Endothelial cell of umbilical vein (primary cell): ENCODE measurements around the gene ZNF488. TPM values are rescaled to one million over a fixed set of nuclear protein-coding genes. Genes with fewer than 3 reads are reported as not detected.

ENCODE experiments used
- BruUV-seq: library from RNA; stranded (reverse); fragments of 400-500 nt; replicated peaks from 2 replicates; lab custom pipeline; 2021; lab: Mats Ljungman, UMichigan
- CTCF ChIA-PET: fragments of 300-600, 350-600 bp; sonication (Branson Sonifier 250); formaldehyde crosslinking; loops from one replicate; lab custom pipeline; 2021; ENCODE audit warnings: antibody characterized with exemption, inconsistent platforms; lab: Charles Lee
- POLR2A ChIA-PET: fragments of 300-600, 350-600 bp; sonication (Branson Sonifier 250); formaldehyde crosslinking; loops from one replicate; lab custom pipeline; 2021; ENCODE audit warnings: antibody characterized with exemption, inconsistent platforms; lab: Charles Lee
- DNase-seq: peaks from one replicate; pipeline ENCODE4 v3.0.0-alpha.2; 2011; ENCODE audit warnings: low read depth, low spot score
- FAIRE-seq: peaks from 2 replicates; lab custom pipeline; 2011; peaks lifted over from hg19 to GRCh38; lab: Jason Lieb, UNC
- H2AFZ ChIP-seq: 2 replicates; pipeline ENCODE4 v1.6.0; 2012; ENCODE audit warnings: low read depth, low read length, control low read depth, inconsistent platforms
- H3K27ac ChIP-seq: 2 replicates; pipeline ENCODE4 v1.5.1; 2011; ENCODE audit warnings: low read depth, mild to moderate bottlenecking, control low read depth, low read length, moderate library complexity; ENCODE audit not compliant: insufficient read depth
- H3K27me3 ChIP-seq, 2 experiments: 2 replicates each; pipeline versions ENCODE4 v1.6.0 to v1.6.1; 2011; ENCODE audit warnings: low read length in 2 of 2, mixed read lengths in 1 of 2; ENCODE audit not compliant: control insufficient read depth in 2 of 2, insufficient read depth in 2 of 2
- H3K36me3 ChIP-seq, 2 experiments: 2 replicates in 1 of 2; 3 replicates in 1 of 2; pipeline ENCODE4 v1.5.1; 2011; ENCODE audit warnings: low read length in 2 of 2, mild to moderate bottlenecking in 1 of 2, moderate library complexity in 1 of 2; ENCODE audit not compliant: control insufficient read depth in 2 of 2, insufficient read depth in 2 of 2; ENCODE audit errors: extremely low read depth in 1 of 2
- H3K4me1 ChIP-seq: 3 replicates; pipeline ENCODE4 v1.5.1; 2011; ENCODE audit warnings: mild to moderate bottlenecking, low read length; ENCODE audit not compliant: control insufficient read depth, insufficient read depth; ENCODE audit errors: extremely low read depth
- H3K4me2 ChIP-seq: 2 replicates; pipeline ENCODE4 v1.6.1; 2011; ENCODE audit warnings: low read length, control low read depth, mixed read lengths; ENCODE audit not compliant: insufficient read depth
- H3K4me3 ChIP-seq, 3 experiments: fragments of 200-600 bp in 1 of 3; sonication (generic), shearing (Covaris generic) in 1 of 3; replicated peaks in 1 of 3; 2 replicates each; pipeline ENCODE4 v1.5.1; 2011 to 2016; ENCODE audit warnings: control low read depth in 3 of 3, low read length in 3 of 3, mild to moderate bottlenecking in 2 of 3, inconsistent platforms in 1 of 3, low read depth in 1 of 3, moderate library complexity in 1 of 3; ENCODE audit not compliant: insufficient read depth in 1 of 3
- H3K79me2 ChIP-seq: 2 replicates; pipeline ENCODE4 v1.6.0; 2012; ENCODE audit warnings: low read length, inconsistent platforms; ENCODE audit not compliant: control insufficient read depth, insufficient read depth
- H3K9ac ChIP-seq: replicated peaks from 2 replicates; pipeline ENCODE3; 2011; ENCODE audit warnings: low read length, control low read depth; ENCODE audit not compliant: insufficient read depth; ENCODE audit errors: extremely low read depth
- H3K9me1 ChIP-seq: replicated peaks from 3 replicates; pipeline ENCODE4 v1.6.0; 2011; ENCODE audit warnings: mild to moderate bottlenecking, low read length; ENCODE audit not compliant: control insufficient read depth, insufficient read depth; ENCODE audit errors: extremely low read depth
- H3K9me3 ChIP-seq: replicated peaks from 2 replicates; pipeline ENCODE4 v1.5.1; 2012; ENCODE audit warnings: low read length, inconsistent platforms; ENCODE audit not compliant: control insufficient read depth, insufficient read depth
- H4K20me1 ChIP-seq: replicated peaks from 2 replicates; pipeline ENCODE3; 2011; ENCODE audit warnings: mild to moderate bottlenecking, low read length; ENCODE audit not compliant: control insufficient read depth, insufficient read depth; ENCODE audit errors: extremely low read depth
- CTCF ChIP-seq, 2 donors: IDR thresholded peaks; 1 replicate in 1 of 2; 2 replicates in 1 of 2; pipeline ENCODE4 v1.5.1; 2011; ENCODE audit warnings: low read length in 2 of 2, mild to moderate bottlenecking in 2 of 2, moderate library complexity in 2 of 2, control low read depth in 1 of 2, inconsistent platforms in 1 of 2, low read depth in 1 of 2; ENCODE audit not compliant: insufficient read depth in 1 of 2; ENCODE audit errors: extremely low read depth in 1 of 2
- EZH2 ChIP-seq: IDR thresholded peaks from 2 replicates; pipeline ENCODE4 v1.6.1; 2012; ENCODE audit warnings: borderline replicate concordance, low read depth, mild to moderate bottlenecking, moderate library complexity, low read length, inconsistent platforms; ENCODE audit not compliant: severe bottlenecking
- FOS ChIP-seq: IDR thresholded peaks from 2 replicates; pipeline ENCODE4 v1.6.1; 2011; ENCODE audit warnings: mild to moderate bottlenecking, low read length, moderate library complexity, borderline replicate concordance; ENCODE audit not compliant: insufficient read depth
- GATA2 ChIP-seq: IDR thresholded peaks from 2 replicates; pipeline ENCODE4 v1.7.0; 2011; ENCODE audit warnings: low read depth, mild to moderate bottlenecking, moderate library complexity, mixed read lengths, low read length; ENCODE audit not compliant: insufficient read length, insufficient read depth
- JUN ChIP-seq: IDR thresholded peaks from 2 replicates; pipeline ENCODE4 v1.6.1; 2011; ENCODE audit warnings: borderline replicate concordance, low read depth; ENCODE audit not compliant: insufficient read length, insufficient read depth
- MAX ChIP-seq: IDR thresholded peaks from 2 replicates; pipeline ENCODE4 v1.6.1; 2011; ENCODE audit not compliant: insufficient read depth, insufficient read length
- MYC ChIP-seq: IDR thresholded peaks from one replicate; pipeline ENCODE4 v1.6.1; 2011; ENCODE audit warnings: mild to moderate bottlenecking, low read depth, low read length
- POLR2A ChIP-seq: IDR thresholded peaks from 2 replicates; pipeline ENCODE4 v1.6.1; 2012; ENCODE audit warnings: low read depth, mild to moderate bottlenecking, control low read depth, low read length
- POLR2AphosphoS5 ChIP-seq: IDR thresholded peaks from 2 replicates; pipeline ENCODE4 v1.6.1; 2012; ENCODE audit warnings: low read depth, mild to moderate bottlenecking, control low read depth, low read length, moderate library complexity; ENCODE audit not compliant: insufficient read depth
- dilution Hi-C: fragments of 300-500 bp; cut with MboI; formaldehyde crosslinking; loops from one replicate; pipeline ENCODE4 v1.15.0; 2019; ENCODE audit warnings: low sequenced_read_pairs; ENCODE audit not compliant: extremely low pct_ligation_motif_present
- intact Hi-C: fragments of 100-400 bp; cut with micrococcal nuclease; formaldehyde crosslinking; loops from one replicate; pipeline ENCODE4 v1.10.0; 2022
- polyA plus RNA-seq, 4 experiments: library from polyadenylated mRNA; depleted of rRNA in 3 of 4; stranded (reverse) in 3 of 4; unstranded in 1 of 4; fragments of >200 nt; gene quantifications; 2 replicates each; pipeline versions ENCODE4 v1.2.1 to v1.2.3, GENCODE V29; 2011 to 2012; ENCODE audit warnings: missing spikeins in 1 of 4
- total RNA-seq: library from RNA; stranded (reverse); gene quantifications from 2 replicates; pipeline ENCODE4 v1.2.3, GENCODE V29; 2021

Gene ZNF488
- total and polyA plus RNA-seq, 2 donors (not counting 3 experiments of a cell fraction or from before 2014, with no cell fraction given): 0.21 to 0.38 TPM

DNA sequence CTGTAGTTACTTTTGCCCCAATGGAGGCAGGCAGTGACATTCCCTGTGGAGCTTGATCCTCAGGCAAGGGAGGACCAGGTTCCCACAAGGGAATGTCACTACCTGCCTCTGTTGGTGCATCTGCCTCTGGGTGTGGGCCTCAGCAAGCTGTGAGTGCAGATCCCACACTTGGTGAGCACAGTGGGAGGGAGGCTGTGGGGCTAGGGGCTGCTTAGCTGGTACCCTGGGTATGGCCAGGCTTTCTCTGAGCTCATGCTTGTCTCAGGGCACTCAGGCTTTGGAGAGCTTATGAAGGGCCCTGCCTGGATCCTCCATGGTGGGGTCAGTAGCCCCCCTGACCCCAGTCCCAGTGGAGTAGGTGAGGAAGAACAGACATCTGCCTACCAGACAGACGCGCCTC is 16.2 kb upstream of the ZNF488 start:
- DNase-seq (no peak), FAIRE-seq (no peak)
- Histone ChIP-seq H3K27me3 (peaks cover 3 to 5% of the 10 kb centered on the region in 2 experiments), H3K4me1 (peaks cover 18% of the 10 kb centered on the region), H4K20me1 (no peaks in the 10 kb centered on the region), H3K79me2 (no peaks in the 10 kb centered on the region), H3K9me1 (no peaks in the 10 kb centered on the region), H3K9ac (no peak overlapping the region), H3K4me2 (no peak overlapping the region), H3K4me3 (no peak overlapping the region), H3K9me3 (no peaks in the 10 kb centered on the region), H3K27ac (no peak overlapping the region), H2AFZ (no peak overlapping the region), H3K36me3 (no peaks in the 10 kb centered on the region)
- TF ChIP-seq EZH2 (no peak), GATA2 (no peak), MAX (no peak), CTCF (IDR thresholded peaks at IDR 0.05; ENCODE audit: extremely low read depth in 1 of 2, insufficient read depth in 1 of 2, low read depth in 1 of 2, low read length in 2 of 2) (no peak), POLR2AphosphoS5 (no peak)
- no TSS peak for BruUV-seq
- intact Hi-C loops (no loop called here), dilution Hi-C loops (no loop called here)
- ChIA-PET CTCF (no interaction called here), POLR2A (no interaction called here)

DNA sequence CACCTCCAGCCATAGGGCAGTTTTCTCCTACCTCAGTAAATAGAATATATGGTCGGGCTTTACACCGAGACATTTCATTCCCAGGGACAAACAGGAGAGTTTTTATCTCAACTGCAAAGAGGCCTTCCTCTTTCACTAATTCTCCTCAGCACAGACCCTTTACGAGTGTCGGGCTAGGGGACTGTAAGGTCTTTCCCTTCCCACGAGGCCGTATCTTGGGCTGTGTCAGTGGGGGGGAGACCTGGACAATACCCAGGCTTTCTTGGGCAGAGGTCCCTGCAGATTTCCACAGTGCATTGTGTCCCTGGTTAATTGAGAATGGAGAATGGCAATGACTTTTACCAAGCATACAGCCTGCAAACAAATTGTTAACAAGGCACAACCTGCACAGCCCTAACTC is 13.2 kb upstream of the ZNF488 start:
- peaks cover 3% of the 10 kb centered on the region for H3K4me1 ChIP-seq
- CTCF ChIA-PET: no interaction called here
- H4K20me1 ChIP-seq: no peaks in the 10 kb centered on the region
- H3K9me1 ChIP-seq: no peaks in the 10 kb centered on the region
- H3K4me3 ChIP-seq: no peak overlapping the region
- no peak overlapping the region for H3K4me2 ChIP-seq
- H3K9ac ChIP-seq: no peak overlapping the region
- intact Hi-C loops: no loop called here
- BruUV-seq: no TSS peak
- H3K9me3 ChIP-seq: no peaks in the 10 kb centered on the region
- dilution Hi-C loops: no loop called here
- no peaks in the 10 kb centered on the region for H3K36me3 ChIP-seq
- no peak overlapping the region for H2AFZ ChIP-seq
- no peak for TF ChIP-seq FOS
- TF ChIP-seq JUN: no peak
- TF ChIP-seq MYC: no peak
- TF ChIP-seq MAX: no peak
- no peak for TF ChIP-seq GATA2
- TF ChIP-seq CTCF (IDR thresholded peaks at IDR 0.05; ENCODE audit: extremely low read depth in 1 of 2, insufficient read depth in 1 of 2, low read depth in 1 of 2, low read length in 2 of 2): no peak
- TF ChIP-seq POLR2AphosphoS5: no peak
- no peak for TF ChIP-seq POLR2A
- no peak for TF ChIP-seq EZH2
- H3K27ac ChIP-seq: no peak overlapping the region
- POLR2A ChIA-PET: no interaction called here
- FAIRE-seq: no peak
- H3K79me2 ChIP-seq: no peaks in the 10 kb centered on the region
- no peak for DNase-seq
- H3K27me3 ChIP-seq: peaks cover 3 to 17% of the 10 kb centered on the region in 2 experiments
